ENCODE data around the gene POU4F2. TPM values are rescaled to one million over a fixed set of nuclear protein-coding genes. Genes with fewer than 3 reads are reported as not detected.

The POU4F2 gene
- total RNA-seq, 1 donor from 2014 or later, result not detected

DNA sequence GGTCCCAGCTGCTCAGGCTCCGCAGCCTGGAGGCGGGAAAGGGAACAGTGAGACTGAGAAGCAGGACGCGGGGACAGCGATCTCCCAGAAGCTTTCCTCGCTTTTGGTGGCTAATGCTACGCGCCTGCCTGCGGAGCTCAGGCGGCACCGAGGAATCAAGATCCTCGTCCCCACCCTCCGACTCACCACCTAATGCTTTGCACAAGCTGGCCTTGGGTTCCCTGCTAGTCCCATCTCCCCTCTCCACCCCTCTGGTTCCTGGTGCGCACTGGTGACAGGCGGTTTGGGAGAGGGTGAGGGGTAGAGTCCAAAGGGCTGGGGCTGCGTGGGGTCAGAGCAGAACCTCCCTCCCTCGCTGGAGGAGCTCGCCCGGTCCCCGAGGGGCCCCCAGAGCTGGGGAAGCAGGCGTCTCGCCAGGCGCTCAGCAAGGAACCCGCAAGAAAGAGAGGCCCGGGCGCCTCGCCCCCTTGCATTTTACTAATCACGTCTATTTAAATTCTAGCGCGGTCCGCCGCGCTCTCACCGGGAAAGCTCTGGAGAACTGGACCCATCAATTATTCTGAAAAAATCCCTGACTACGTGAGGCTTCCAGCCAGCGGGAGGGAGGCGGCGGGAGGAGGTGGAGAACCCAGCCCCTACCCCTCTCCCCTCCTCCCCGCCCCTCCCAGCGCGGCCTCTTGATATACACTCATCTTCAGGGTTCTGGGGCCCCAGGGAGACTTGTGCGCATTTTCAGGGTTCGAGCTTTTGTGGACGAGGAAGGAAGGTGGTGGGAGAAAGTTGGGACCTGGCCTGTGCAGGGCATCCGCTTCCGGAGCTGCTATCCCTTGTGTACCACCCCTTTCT is 9.1 kb downstream of the POU4F2 start:
- H3K27ac ChIP-seq, result no peak overlapping the region
- H3K36me3 ChIP-seq, result no peaks in the 10 kb centered on the region
- H3K4me1 ChIP-seq, result no peaks in the 10 kb centered on the region
- intact Hi-C loops (cut with DNase I), result no loop called here
- TF ChIP-seq, protein P1, sequence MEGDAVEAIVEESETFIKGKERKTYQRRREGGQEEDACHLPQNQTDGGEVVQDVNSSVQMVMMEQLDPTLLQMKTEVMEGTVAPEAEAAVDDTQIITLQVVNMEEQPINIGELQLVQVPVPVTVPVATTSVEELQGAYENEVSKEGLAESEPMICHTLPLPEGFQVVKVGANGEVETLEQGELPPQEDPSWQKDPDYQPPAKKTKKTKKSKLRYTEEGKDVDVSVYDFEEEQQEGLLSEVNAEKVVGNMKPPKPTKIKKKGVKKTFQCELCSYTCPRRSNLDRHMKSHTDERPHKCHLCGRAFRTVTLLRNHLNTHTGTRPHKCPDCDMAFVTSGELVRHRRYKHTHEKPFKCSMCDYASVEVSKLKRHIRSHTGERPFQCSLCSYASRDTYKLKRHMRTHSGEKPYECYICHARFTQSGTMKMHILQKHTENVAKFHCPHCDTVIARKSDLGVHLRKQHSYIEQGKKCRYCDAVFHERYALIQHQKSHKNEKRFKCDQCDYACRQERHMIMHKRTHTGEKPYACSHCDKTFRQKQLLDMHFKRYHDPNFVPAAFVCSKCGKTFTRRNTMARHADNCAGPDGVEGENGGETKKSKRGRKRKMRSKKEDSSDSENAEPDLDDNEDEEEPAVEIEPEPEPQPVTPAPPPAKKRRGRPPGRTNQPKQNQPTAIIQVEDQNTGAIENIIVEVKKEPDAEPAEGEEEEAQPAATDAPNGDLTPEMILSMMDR (IDR thresholded peaks at IDR 0.05), result no peak
- ATAC-seq (no peak), DNase-seq (no peak)
- peaks cover 81% of the 10 kb centered on the region for H3K27me3 ChIP-seq
- no peaks in the 10 kb centered on the region for H3K9me3 ChIP-seq
- no peak overlapping the region for H3K4me3 ChIP-seq

DNA sequence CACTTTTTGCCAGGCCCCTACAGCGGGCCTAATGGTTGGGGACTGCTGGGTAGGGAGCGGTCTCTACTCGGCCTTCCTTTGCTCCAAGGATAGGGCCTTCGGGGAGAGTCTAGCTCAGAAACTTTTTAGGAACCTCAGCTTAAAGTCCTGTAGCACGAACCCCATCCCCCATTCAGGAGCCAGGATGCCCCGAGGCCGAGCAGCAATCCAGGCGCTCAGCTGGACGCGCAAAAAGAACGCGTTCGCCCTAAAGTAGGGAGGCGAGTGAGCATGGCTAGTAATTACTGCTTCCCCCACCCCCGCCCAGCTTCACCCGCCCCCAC is 9.7 kb downstream of the POU4F2 start:
- TF ChIP-seq, protein P1 (IDR thresholded peaks at IDR 0.05), result no peak
- no peak overlapping the region for H3K4me3 ChIP-seq
- H3K9me3 ChIP-seq, result no peaks in the 10 kb centered on the region
- no peak overlapping the region for H3K27ac ChIP-seq
- no peaks in the 10 kb centered on the region for H3K4me1 ChIP-seq
- ATAC-seq (no peak), DNase-seq (no peak)
- intact Hi-C loops (cut with DNase I), result no loop called here
- H3K36me3 ChIP-seq, result no peaks in the 10 kb centered on the region
- peaks cover 81% of the 10 kb centered on the region for H3K27me3 ChIP-seq

DNA sequence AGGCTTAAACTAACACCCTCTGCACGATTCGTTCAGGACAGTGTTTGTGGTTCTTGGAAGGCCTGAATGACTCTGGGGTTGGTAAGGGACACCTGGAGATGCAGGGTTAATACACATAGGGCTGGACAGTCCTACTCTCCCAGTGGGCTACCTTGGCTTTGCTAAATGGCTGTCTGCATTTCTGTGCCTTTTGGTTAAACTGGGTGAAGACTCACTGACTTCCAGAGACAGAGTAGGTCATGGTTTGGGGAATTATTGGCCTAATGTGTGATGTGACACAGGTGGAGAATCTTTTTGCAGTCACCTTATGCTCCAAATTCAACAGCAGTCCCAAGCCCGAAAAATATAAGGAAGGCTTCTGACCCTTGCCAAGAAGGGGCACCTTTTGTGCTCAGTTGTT is 10.5 kb downstream of the POU4F2 start:
- no peaks in the 10 kb centered on the region for H3K9me3 ChIP-seq
- H3K4me1 ChIP-seq, result no peaks in the 10 kb centered on the region
- ATAC-seq (no peak), DNase-seq (no peak)
- TF ChIP-seq, protein P1 (IDR thresholded peaks at IDR 0.05), result no peak
- no peak overlapping the region for H3K4me3 ChIP-seq
- H3K36me3 ChIP-seq, result no peaks in the 10 kb centered on the region
- H3K27me3 ChIP-seq, result peaks cover 86% of the 10 kb centered on the region
- no peak overlapping the region for H3K27ac ChIP-seq
- intact Hi-C loops (cut with DNase I), result no loop called here

DNA sequence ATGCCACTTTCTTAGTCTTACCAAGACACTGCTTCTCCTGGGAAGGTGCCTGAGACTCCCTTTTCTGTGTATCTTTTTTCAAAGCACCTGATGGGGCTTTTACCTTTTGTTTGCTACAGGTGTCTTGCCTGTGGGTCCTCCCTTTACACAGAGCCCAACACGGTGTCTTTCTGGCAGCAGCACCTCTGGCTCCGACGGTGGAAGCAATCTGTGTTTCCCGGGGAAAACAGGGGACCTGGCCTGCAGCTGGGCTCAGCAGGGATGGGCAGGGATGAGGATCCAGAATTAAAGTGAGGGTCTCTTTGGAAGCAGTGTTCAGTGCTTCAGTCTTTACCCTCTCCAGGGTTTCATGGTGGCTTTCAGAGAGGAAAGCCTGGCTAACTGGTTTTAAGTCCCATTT is 11.3 kb downstream of the POU4F2 start:
- TF ChIP-seq, protein P1 (IDR thresholded peaks at IDR 0.05), result no peak
- no peaks in the 10 kb centered on the region for H3K9me3 ChIP-seq
- ATAC-seq (no peak), DNase-seq (no peak)
- H3K4me3 ChIP-seq, result no peak overlapping the region
- no peaks in the 10 kb centered on the region for H3K4me1 ChIP-seq
- intact Hi-C loops (cut with DNase I), result no loop called here
- H3K27me3 ChIP-seq, result peaks cover 91% of the 10 kb centered on the region
- H3K27ac ChIP-seq, result no peak overlapping the region
- H3K36me3 ChIP-seq, result no peaks in the 10 kb centered on the region

DNA sequence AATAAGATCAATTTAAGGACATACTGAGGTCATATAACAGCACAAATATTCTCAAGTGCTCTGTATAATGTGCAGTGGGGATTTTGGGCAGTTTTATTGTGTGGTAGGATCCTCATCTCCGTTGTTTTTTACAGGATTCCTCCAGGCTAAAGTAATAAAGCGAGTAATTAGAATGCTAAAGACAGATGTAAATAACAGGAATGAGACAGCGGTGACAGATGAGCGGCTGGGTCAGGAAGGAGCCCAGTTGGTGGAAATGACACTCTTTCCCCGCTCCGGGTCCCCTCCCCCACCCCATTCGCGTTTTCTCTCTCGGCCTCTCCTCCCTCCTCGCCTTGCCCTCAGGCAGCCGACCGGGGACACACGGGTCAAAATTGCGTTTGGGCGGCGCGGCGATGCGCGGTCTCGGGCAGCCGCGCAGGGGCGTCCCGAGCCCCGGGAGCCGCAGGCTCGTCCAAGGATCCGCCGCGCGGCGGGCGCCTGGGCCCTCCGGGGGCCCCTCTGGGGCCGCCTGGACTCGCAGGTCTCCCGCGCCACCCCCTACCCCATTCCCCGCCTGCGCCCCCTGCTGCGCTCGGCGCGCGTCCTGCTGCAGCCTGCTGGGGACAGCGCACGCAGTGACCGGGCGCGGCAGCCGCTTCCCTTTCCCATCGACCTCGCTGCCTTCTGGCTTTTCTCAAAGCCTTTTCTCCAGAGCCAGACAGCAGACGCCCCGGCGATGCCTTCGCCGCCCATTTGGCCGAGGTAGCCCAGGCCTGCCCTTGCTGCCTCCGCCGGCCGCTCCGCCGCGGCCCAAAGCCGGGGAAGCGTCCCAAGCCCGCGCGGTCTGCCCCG is 16.2 kb downstream of the POU4F2 start:
- Histone ChIP-seq H3K4me1 (peaks cover 4% of the 10 kb centered on the region), H3K36me3 (no peaks in the 10 kb centered on the region), H3K9me3 (no peaks in the 10 kb centered on the region), H3K27me3 (peaks cover 69% of the 10 kb centered on the region), H3K27ac (no peak overlapping the region), H3K4me3 (peak overlapping the region; percentile 39)
- DNase-seq (peak; percentile 61), ATAC-seq (peak; percentile 64)
- TF ChIP-seq, protein P1 (IDR thresholded peaks at IDR 0.05), result no peak
- intact Hi-C loops (cut with DNase I), result no loop called here
